T-helper 2 cell treated with Interferon-gamma antibody and Interleukin-4, amounts not matched to agents 100 ng/mL and 5 ng/mL, for 36 hours (primary cell): ENCODE data around the gene FLT3. TPM values are rescaled to one million over a fixed set of nuclear protein-coding genes. Genes with fewer than 3 reads are reported as not detected.
"Not testable (repeated sequence)": the region's sequence is repeated elsewhere in the genome, so short reads cannot be mapped to it uniquely, and the experiment has no call there.

Source experiments
- intact Hi-C: fragments of 100-400 bp; cut with micrococcal nuclease; formaldehyde crosslinking; loops from one replicate; pipeline ENCODE4 v1.15.1; 2023
- total RNA-seq: library from RNA; stranded (reverse); gene quantifications from 2 replicates; pipeline ENCODE4 v1.2.3, GENCODE V29; 2022

The FLT3 gene
- total RNA-seq, 1 donor from 2014 or later = not detected

- intact Hi-C loops = not testable (repeated sequence)
Observed at GRCh38 chr13:28101886-28102285, 1.5 kb upstream of the FLT3 start.

DNA sequence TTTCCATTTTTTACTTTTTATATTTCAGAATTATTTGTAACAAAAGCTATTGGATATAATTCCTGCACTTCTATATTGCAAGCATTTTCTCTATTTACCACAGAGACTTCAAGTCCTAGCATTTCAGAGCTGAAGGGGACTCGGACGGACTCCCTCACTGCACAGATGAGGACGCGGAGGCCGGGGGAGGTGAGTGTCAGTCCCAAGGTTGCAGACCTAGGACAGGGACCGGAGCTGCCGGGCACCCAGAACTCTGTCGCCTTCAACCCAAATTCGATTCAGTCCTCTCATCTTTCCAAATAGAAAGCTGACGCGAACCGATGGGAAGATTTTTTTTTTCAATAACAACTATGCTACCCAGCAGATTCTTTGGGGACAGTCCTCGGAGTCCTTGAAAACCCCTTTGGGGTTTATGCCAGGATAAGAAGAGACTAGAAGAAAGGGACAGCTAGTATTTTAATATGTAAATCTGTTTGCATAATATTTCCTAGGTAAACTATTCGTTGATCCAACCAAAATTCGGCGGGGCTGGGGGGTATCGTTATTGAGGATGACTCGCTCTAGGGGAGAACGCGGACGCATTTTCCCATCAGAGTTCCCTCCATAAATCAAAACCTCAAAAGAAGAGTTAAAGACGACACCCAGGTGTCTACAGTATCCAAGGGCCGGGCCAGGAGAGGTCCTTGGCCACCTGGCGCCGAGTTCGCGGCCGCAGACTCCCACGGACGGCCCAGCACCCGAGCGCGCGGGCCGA lies 803 bp downstream of the FLT3 start:
- intact Hi-C loops = no loop called here

- intact Hi-C loops = no loop called here
Observed at GRCh38 chr13:28097503-28097902, 2.9 kb downstream of the FLT3 start.

DNA sequence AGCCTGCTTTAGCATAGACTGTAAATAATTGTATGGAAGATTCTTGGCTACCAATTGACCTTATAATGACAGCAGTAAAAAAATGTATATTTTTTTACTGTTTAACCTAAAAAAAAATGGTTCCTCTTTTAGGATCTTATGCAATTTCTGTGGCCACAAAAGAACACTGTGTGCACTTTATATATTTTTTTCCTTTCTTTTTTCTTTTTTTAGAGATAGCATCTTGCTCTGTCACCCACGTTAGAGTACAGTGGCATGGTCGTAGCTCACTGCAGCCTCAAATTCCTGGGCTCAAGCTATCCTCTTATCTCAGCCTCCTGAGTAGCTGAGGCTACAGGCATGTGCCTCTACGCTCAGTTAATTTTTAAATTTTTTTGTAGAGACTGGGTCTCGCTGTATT lies 6.1 kb downstream of the FLT3 start:
- intact Hi-C loops = no loop called here

GRCh38 chr13:28093881-28094280 lies 6.5 kb downstream of the FLT3 start:
- intact Hi-C loops = no loop called here

DNA sequence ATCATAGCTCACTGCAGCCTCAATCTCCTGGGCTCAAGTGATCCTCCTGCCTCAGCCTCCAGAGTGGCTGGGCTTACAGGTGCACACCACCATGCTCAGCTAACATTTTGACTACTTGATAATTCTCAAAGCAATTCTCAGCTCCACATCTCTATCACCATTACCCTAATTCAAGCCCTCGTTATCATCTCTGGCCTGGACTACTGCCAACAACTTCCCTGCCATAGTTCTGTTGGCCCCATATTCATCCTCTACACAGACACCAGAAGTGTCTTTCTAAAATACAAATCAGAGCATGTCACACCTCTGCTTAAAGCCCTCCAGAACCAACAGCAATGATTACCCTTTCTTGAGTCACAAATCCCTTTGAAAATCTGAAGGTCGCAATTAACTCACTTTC lies 7.9 kb downstream of the FLT3 start:
- intact Hi-C loops = no loop called here

DNA sequence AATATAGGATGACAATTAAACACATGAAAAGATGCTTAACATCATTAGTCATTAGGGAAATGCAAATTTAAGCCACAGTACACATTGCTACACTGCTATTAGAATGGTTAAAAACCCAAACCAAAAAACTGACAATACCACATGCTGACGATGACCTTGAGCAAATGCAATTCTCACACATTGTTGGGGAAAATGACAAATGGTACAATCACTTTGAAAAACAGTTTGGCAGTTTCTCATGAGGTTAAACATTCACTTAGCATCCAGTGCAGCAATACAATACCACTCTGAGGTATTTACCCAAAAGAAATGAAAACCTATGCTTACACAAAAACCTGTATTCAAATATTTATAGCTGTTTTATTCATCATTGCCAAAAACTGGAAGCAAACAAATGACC lies 11.3 kb downstream of the FLT3 start:
- intact Hi-C loops = no loop called here

DNA sequence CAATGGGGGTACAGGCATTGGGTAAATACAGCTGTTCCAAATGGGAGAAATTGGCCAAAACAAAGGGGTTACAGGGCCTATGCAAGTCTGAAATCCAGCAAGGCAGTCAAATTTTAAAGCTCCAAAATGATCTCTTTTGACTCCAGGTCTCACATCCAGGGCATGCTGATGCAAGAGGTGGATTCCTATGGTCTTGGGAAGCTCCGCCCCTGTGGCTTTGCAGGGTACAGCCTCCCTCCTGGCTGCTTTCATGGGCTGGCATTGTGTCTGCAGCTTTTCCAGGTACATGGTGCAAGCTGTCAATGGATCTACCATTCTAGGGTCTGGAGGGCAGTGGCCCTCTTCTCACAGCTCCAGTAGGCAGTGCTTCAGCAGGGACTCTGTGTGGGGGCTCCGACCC lies 22.6 kb downstream of the FLT3 start:
- intact Hi-C loops = not testable (repeated sequence)

GRCh38 chr13:28077231-28077630 lies 23.1 kb downstream of the FLT3 start:
- intact Hi-C loops = no loop called here

GRCh38 chr13:28071424-28071823 lies 29.0 kb downstream of the FLT3 start:
- intact Hi-C loops = no loop called here

- intact Hi-C loops = no loop called here
Observed at GRCh38 chr13:28067491-28067890, 32.9 kb downstream of the FLT3 start.

GRCh38 chr13:28058866-28059613 lies 41.3 kb downstream of the FLT3 start:
- intact Hi-C loops = no loop called here

- intact Hi-C loops = no loop called here
Observed at GRCh38 chr13:28056970-28057712, 43.2 kb downstream of the FLT3 start.

DNA sequence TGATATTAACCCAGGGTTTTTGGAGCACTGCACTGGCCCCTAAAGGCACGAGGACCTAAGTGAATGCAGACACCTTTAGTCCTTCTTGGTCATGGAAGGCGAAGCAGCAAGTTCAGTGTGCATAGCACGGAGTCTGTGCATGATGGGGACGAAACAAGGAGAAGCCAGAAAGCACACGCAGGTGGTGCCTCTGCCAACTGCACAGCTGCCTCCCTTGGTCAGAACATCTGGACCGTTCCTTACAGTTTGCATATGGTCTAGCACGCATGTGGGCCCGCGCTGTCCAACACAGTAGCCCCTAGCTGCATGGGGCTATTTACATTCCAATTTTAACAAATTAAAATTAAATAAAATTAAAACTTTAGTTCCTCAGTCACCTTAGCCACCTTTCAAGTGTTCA lies 44.0 kb downstream of the FLT3 start:
- intact Hi-C loops = no loop called here

DNA sequence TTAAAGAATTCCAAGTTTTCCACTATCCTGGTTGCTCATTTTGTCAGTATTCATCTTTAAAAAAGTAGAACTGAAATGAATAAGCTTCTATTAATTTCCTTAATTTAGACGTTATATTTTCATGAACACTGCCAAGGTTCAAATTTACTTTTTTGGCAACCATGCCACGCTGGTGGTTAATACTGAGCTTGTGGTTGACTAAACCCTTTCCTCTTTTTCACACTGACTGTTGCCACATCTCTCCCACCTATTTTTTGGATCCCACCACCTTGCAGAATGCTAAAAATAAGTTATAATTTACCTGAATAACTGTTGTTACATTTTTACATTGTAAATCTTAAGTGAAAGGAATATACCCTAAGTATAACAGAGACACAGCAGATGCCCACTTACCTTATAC lies 45.0 kb downstream of the FLT3 start:
- intact Hi-C loops = no loop called here

DNA sequence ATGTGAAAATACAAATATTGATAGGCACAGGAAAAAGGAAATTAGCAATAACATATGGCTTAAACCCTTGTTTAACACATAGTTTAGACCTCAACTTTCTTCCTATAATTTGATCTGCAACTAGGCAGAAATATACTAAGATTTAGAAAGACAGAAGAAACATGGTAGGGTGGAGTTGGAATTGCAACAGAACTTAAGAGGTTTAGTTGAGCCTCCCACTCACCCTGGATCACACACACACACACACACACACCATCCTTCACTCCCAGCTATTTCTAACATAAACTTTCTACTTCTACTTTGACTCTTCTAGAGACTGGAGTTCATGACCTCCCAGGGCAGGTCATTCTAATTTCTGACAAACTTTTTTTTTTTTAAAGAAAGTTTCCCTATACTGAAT lies 47.4 kb downstream of the FLT3 start:
- intact Hi-C loops = no loop called here

GRCh38 chr13:28049880-28050875 lies 50.2 kb downstream of the FLT3 start:
- intact Hi-C loops = no loop called here

- intact Hi-C loops = no loop called here
Observed at GRCh38 chr13:28049215-28049614, 51.2 kb downstream of the FLT3 start.

GRCh38 chr13:28048768-28049167 lies 51.6 kb downstream of the FLT3 start:
- intact Hi-C loops = no loop called here

DNA sequence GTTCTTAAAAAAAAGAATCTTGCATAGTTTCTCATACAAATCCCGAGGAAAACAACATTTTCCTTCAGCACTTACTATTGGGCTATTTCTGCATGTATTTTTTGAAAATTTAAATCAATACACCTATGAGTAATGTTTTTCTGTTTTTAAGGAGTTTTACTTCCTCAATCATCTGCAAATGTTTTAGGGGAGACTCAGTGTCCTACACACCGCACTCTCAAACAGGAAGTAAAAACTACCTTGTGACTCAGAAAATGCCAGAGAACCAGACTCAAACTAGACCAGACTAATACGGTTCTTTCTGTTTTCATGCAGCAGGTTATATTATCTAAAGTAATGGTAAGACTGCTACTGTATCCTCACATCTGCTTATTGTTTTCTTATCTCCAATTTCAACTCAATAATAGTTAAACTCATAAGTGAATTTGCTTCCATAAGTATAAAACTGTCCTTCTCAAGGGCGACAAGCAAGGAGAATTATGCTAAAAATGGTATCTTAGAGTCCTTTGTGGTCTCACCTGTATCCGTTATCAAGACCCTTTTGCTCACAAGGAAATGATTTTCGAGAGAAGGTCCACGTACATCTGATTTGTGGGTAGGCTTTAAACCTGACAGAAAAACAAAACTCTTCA lies 52.5 kb downstream of the FLT3 start:
- intact Hi-C loops = no loop called here

DNA sequence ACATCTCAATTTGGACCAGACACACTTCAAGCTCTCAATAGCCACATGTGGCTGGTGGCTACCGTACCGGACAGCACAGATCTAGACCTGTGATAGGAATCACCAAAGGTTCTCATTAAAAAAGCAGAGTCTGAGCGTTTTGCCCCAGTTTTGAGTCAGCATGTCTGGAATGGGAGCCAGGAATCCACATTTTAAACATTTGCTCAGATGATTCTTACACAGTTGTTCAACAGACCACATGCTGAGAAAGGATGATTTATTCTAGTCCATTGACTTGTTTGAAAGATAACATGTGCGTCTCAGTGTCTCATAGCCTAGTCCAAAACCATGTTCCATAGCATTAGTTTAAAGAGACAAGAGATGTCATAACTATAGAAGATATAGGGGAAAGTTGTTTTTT lies 53.4 kb downstream of the FLT3 start:
- intact Hi-C loops = no loop called here
